PC-3 (cell line): Measurements from ENCODE around the gene ASB16. TPM values are rescaled to one million over a fixed set of nuclear protein-coding genes. Genes with fewer than 3 reads are reported as not detected.

Experiments
- ATAC-seq: fragments of 200-7000 bp; cut with Tn5 transposase; 2 replicates; pipeline ENCODE4 v1.9.1; 2020; ENCODE audit warnings: mild to moderate bottlenecking, moderate library complexity
- BruUV-seq: library from RNA; stranded (reverse); fragments of 400-500 nt; replicated peaks from 2 replicates; lab custom pipeline; 2021; lab: Mats Ljungman, UMichigan
- CTCF ChIA-PET: fragments of 300-600 bp; sonication (Branson Sonifier 250); formaldehyde crosslinking; loops from one replicate; lab custom pipeline; 2022; ENCODE audit warnings: antibody characterized with exemption; lab: Charles Lee
- POLR2A ChIA-PET: fragments of 300-600 bp; sonication (Branson Sonifier 250); formaldehyde crosslinking; loops from one replicate; lab custom pipeline; 2022; ENCODE audit warnings: antibody characterized with exemption; ENCODE audit not compliant: unreplicated experiment; lab: Charles Lee
- DNase-seq: peaks from one replicate; pipeline ENCODE4 v3.0.0-alpha.2; 2015
- H2AFZ ChIP-seq: fragments of 300-600 bp; sonication (generic); 2 replicates; pipeline ENCODE4 v1.6.0; 2016; ENCODE audit warnings: antibody characterized with exemption, low read length
- H3F3A ChIP-seq: fragments of 300-600 bp; sonication (generic); one replicate; pipeline ENCODE4 v1.6.0; 2017; ENCODE audit warnings: antibody characterized with exemption, low read length, control low read depth, mild to moderate bottlenecking; ENCODE audit not compliant: unreplicated experiment
- H3K27ac ChIP-seq: fragments of 300-600 bp; sonication (generic); 2 replicates; pipeline ENCODE4 v1.5.1; 2016; ENCODE audit warnings: mild to moderate bottlenecking, low read length
- H3K27me3 ChIP-seq: fragments of 300-600 bp; sonication (generic); 2 replicates; pipeline ENCODE4 v1.6.1; 2016; ENCODE audit warnings: low read length, mixed read lengths
- H3K36me3 ChIP-seq: fragments of 300-600 bp; sonication (generic); 2 replicates; pipeline ENCODE4 v1.6.1; 2016; ENCODE audit warnings: low read depth, mixed run types, low read length, mixed read lengths
- H3K4me1 ChIP-seq: fragments of 300-600 bp; sonication (generic); 2 replicates; pipeline ENCODE4 v1.5.1; 2016; ENCODE audit warnings: low read length; ENCODE audit not compliant: insufficient read depth
- H3K4me2 ChIP-seq: fragments of 300-600 bp; sonication (generic); 2 replicates; pipeline ENCODE4 v1.6.0; 2016; ENCODE audit warnings: low read length
- H3K4me3 ChIP-seq: fragments of 300-600 bp; sonication (generic); 2 replicates; pipeline ENCODE4 v1.5.1; 2016; ENCODE audit warnings: mild to moderate bottlenecking, low read length, mixed read lengths
- H3K79me2 ChIP-seq: fragments of 300-600 bp; sonication (generic); 2 replicates; pipeline ENCODE4 v1.6.1; 2017; ENCODE audit warnings: low read length, mixed read lengths
- H3K9ac ChIP-seq: fragments of 300-600 bp; sonication (generic); 2 replicates; pipeline ENCODE4 v1.6.0; 2016; ENCODE audit warnings: mild to moderate bottlenecking, low read length
- H3K9me2 ChIP-seq: fragments of 300-600 bp; sonication (generic); replicated peaks from 2 replicates; pipeline ENCODE4 v1.6.1; 2016; ENCODE audit warnings: mixed run types, low read length, mixed read lengths
- H3K9me3 ChIP-seq: fragments of 300-600 bp; sonication (generic); 2 replicates; pipeline ENCODE4 v1.6.1; 2016; ENCODE audit warnings: low read length, mixed read lengths
- H4K20me1 ChIP-seq: fragments of 300-600 bp; sonication (generic); 2 replicates; pipeline ENCODE4 v1.6.1; 2016; ENCODE audit warnings: low read length, mixed read lengths
- CTCF ChIP-seq: fragments of 300-600 bp; sonication (generic); conservative IDR thresholded peaks from 2 replicates; pipeline ENCODE4 v1.5.1; 2017; ENCODE audit warnings: antibody characterized with exemption, low read depth, mild to moderate bottlenecking, low read length
- EZH2 ChIP-seq: fragments of 300-600 bp; sonication (generic); IDR thresholded peaks from one replicate; pipeline ENCODE4 v1.6.1; 2017; ENCODE audit warnings: antibody characterized with exemption, mild to moderate bottlenecking, low read length; ENCODE audit not compliant: unreplicated experiment
- EZH2phosphoT487 ChIP-seq: fragments of 300-600 bp; sonication (generic); IDR thresholded peaks from 2 replicates; pipeline ENCODE4 v1.6.1; 2018; ENCODE audit warnings: mild to moderate bottlenecking, antibody characterized with exemption, low read length, borderline replicate concordance
- intact Hi-C: fragments of 100-400 bp; cut with micrococcal nuclease; formaldehyde crosslinking; loops from 2 replicates; pipeline ENCODE4 v1.9.0; 2023
- total RNA-seq: library from RNA; depleted of rRNA; stranded (reverse); fragments of >200 nt; gene quantifications from 2 replicates; pipeline ENCODE4 v1.2.3, GENCODE V29; 2014

The ASB16 gene
- total RNA-seq, 1 experiment from 2014 or later = 0.51 TPM

GRCh38 chr17:44199553-44200477 is 29.3 kb downstream of the ASB16 start, which contains the start of gene ATXN7L3:
Gene ATXN7L3 (minus strand): TSS chr17:44199884. CDS start chr17:44198070, 1,814 bp downstream.
- Histone ChIP-seq H3K4me1 (peaks cover 36% of the 10 kb centered on the region), H3K9ac (peak within 1 kb of the TSS; percentile 95), H3K27ac (peak within 1 kb of the TSS; percentile 79), H3K9me3 (no peaks in the 10 kb centered on the region), H3K36me3 (peaks cover 22% of the 10 kb centered on the region), H3K4me3 (peak within 1 kb of the TSS; percentile 89), H3K27me3 (no peaks in the 10 kb centered on the region), H3F3A (peaks cover 4% of the 10 kb centered on the region), H3K79me2 (peaks cover 36% of the 10 kb centered on the region), H3K9me2 (no peaks in the 10 kb centered on the region), H2AFZ (peak within 1 kb of the TSS; percentile 88), H4K20me1 (no peaks in the 10 kb centered on the region), H3K4me2 (peak within 1 kb of the TSS; percentile 98)
- no peak for TF ChIP-seq EZH2
- no peak for TF ChIP-seq CTCF
- no peak for TF ChIP-seq EZH2phosphoT487
- ChIA-PET POLR2A (interaction anchor here (0.6 to 0.7 kb wide), 3 partner anchors 8 to 145 kb away, joined by 3 to 10 read pairs (median 6); partner anchors contain the start of gene GRN), CTCF (interaction anchor here (0.5 to 0.8 kb wide), 5 partner anchors 14 to 1233 kb away, joined by 3 to 7 read pairs (median 4); no protein-coding TSS in a partner anchor)
- ATAC-seq (peak; percentile 77), DNase-seq (peak; percentile 99)
- no TSS peak for BruUV-seq
- intact Hi-C loops = loop anchor here (10.0 kb wide), 1 partner anchor 305 kb away; the partner anchor contains the start of gene GPATCH8

- Histone ChIP-seq H3K9me2 (no peaks in the 10 kb centered on the region), H3K79me2 (peaks cover 36% of the 10 kb centered on the region), H3K27ac (peak overlapping the region; percentile 79), H2AFZ (peak overlapping the region; percentile 88), H3K9me3 (no peaks in the 10 kb centered on the region), H3K4me1 (peaks cover 40% of the 10 kb centered on the region), H3K4me3 (peak overlapping the region; percentile 89), H4K20me1 (no peaks in the 10 kb centered on the region), H3K36me3 (peaks cover 14% of the 10 kb centered on the region), H3K4me2 (peak overlapping the region; percentile 98), H3K9ac (peak overlapping the region; percentile 95), H3K27me3 (no peaks in the 10 kb centered on the region), H3F3A (peaks cover 4% of the 10 kb centered on the region)
- CTCF ChIA-PET = interaction anchor here (0.5 kb wide), 1 partner anchor 18 kb away, joined by 5 read pairs; no protein-coding TSS in a partner anchor
- BruUV-seq = no TSS peak
- intact Hi-C loops = no loop called here
- TF ChIP-seq CTCF (no peak), EZH2phosphoT487 (no peak), EZH2 (no peak)
- POLR2A ChIA-PET = interaction anchor here (0.6 kb wide), 1 partner anchor 145 kb away, joined by 3 read pairs; the partner anchor contains the start of gene GRN
- peak; percentile 0 for ATAC-seq
- DNase-seq = no peak
These were observed 30.1 kb downstream of the ASB16 start for GRCh38 chr17:44200478-44201155.
